Lung (tissue), 12 donors: Measurements from ENCODE around the gene MUC2. TPM values are rescaled to one million over a fixed set of nuclear protein-coding genes. Genes with fewer than 3 reads are reported as not detected.

Experiments used
- ATAC-seq: fragments of 200-7000 bp; cut with Tn5 transposase; one replicate; pipeline ENCODE4 v1.9.1; 2020; ENCODE audit warnings: moderate number of reproducible peaks; ENCODE audit not compliant: insufficient read depth, low FRiP score
- DNase-seq, 3 donors: peaks; one replicate each; pipeline ENCODE4 v3.0.0-alpha.2; 2013 to 2017
- H3K27ac ChIP-seq, 2 donors: one replicate each; pipeline ENCODE4 v1.5.1; 2013; ENCODE audit warnings: mild to moderate bottlenecking in 2 of 2, moderate library complexity in 2 of 2, control low read depth in 1 of 2, inconsistent platforms in 1 of 2, low read depth in 1 of 2, low read length in 1 of 2
- H3K27me3 ChIP-seq, 3 donors: one replicate each; pipeline ENCODE4 v1.5.1; 2013; ENCODE audit warnings: low read length in 2 of 3; ENCODE audit not compliant: control insufficient read depth in 3 of 3, insufficient read depth in 3 of 3
- H3K36me3 ChIP-seq, 4 donors: one replicate each; pipeline ENCODE4 v1.5.1; 2013; ENCODE audit warnings: low read length in 4 of 4, mild to moderate bottlenecking in 1 of 4, moderate library complexity in 1 of 4; ENCODE audit not compliant: control insufficient read depth in 4 of 4, insufficient read depth in 4 of 4
- H3K4me1 ChIP-seq, 5 donors: one replicate each; pipeline ENCODE4 v1.5.1; 2013; ENCODE audit warnings: low read length in 5 of 5, mild to moderate bottlenecking in 2 of 5, moderate library complexity in 1 of 5; ENCODE audit not compliant: control insufficient read depth in 5 of 5, insufficient read depth in 5 of 5
- H3K4me3 ChIP-seq: one replicate; pipeline ENCODE4 v1.5.1; 2013; ENCODE audit warnings: mild to moderate bottlenecking, control low read depth, moderate library complexity
- H3K9ac ChIP-seq, 2 donors: one replicate each; pipeline ENCODE4 v1.5.1; 2013; ENCODE audit warnings: low read length in 2 of 2, control low read depth in 1 of 2; ENCODE audit not compliant: insufficient read depth in 1 of 2
- H3K9me3 ChIP-seq, 4 donors: one replicate each; pipeline ENCODE4 v1.5.1; 2013; ENCODE audit warnings: low read length in 3 of 4, mild to moderate bottlenecking in 1 of 4, moderate library complexity in 1 of 4; ENCODE audit not compliant: control insufficient read depth in 4 of 4, insufficient read depth in 3 of 4
- CTCF ChIP-seq: IDR thresholded peaks from 2 replicates; pipeline ENCODE4 v1.5.1; 2012; ENCODE audit warnings: mild to moderate bottlenecking; ENCODE audit errors: control extremely low read depth, extremely low read depth
- WGBS, 2 donors: extraction: QIAGEN DNeasy Blood & Tissue Kit; methylation state at CpG; one replicate each; pipeline ENCODE4 v1.1.7; 2013; 5-methylcytosine and 5-hydroxymethylcytosine counted together
- polyA plus RNA-seq, 2 donors: library from polyadenylated mRNA; stranded (reverse); fragments of 200-250 nt; gene quantifications; one replicate each; pipeline ENCODE4 v1.2.1, GENCODE V29; 2013
- total RNA-seq, 2 donors: library from RNA; depleted of rRNA in 1 of 2; stranded (reverse); fragments of >200 nt in 1 of 2; gene quantifications; one replicate each; pipeline ENCODE4 v1.2.1, GENCODE V29; 2014 to 2021
- donor health status: control.
- donor health status: control.
- donor health status: Bipolar disorder and iron deficiency.
- donor health status: healthy.
- donor health status: DM: yes; HTN: yes; CAD: no.

The MUC2 gene
- total and polyA plus RNA-seq, 4 donors: 0.03 to 0.43 (median 0.30) TPM

DNA sequence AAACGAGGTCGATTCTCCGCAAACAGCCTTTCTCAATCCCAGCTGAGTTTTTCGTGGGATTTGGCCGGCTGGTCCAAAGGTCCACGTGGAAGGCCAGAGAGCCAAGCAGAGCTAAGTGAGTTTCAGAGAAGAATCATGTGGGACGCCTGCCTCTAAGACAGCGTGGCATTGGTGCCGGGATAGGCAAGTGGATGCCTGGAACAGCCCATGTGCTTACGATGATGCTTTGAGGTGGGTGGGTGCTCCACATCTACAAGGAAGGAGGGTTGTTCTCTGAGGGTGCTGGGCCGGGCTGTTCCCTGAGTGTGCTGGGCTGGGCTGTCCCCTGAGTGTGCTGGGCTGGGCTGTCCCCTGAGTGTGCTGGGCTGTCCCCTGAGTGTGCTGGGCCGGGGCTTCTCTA is 41.4 kb downstream of the MUC2 start:
- Histone ChIP-seq H3K36me3 (no peaks in the 10 kb centered on the region), H3K27ac (no peak overlapping the region), H3K4me1 (no peaks in the 10 kb centered on the region), H3K9me3 (peaks cover 0 to 1% (median 0%) of the 10 kb centered on the region in 4 donors), H3K4me3 (no peak overlapping the region), H3K9ac (no peak overlapping the region), H3K27me3 (peaks cover 0 to under 1% (median 0%) of the 10 kb centered on the region in 3 donors)
- TF ChIP-seq CTCF: no peak
- ATAC-seq: no peak
- DNase-seq: peak in 1 of 3 donors; percentile 3
- 90 to 94% methylated on average over 12 of the region's 12 CpGs for WGBS, 2 donors

GRCh38 chr11:1116666-1117390 is 42.2 kb downstream of the MUC2 start:
- no peak overlapping the region for H3K9ac ChIP-seq
- peak in 1 of 3 donors; percentile 9 for DNase-seq
- WGBS, 2 donors: 66 to 74% methylated on average over 23 of the region's 23 CpGs

DNA sequence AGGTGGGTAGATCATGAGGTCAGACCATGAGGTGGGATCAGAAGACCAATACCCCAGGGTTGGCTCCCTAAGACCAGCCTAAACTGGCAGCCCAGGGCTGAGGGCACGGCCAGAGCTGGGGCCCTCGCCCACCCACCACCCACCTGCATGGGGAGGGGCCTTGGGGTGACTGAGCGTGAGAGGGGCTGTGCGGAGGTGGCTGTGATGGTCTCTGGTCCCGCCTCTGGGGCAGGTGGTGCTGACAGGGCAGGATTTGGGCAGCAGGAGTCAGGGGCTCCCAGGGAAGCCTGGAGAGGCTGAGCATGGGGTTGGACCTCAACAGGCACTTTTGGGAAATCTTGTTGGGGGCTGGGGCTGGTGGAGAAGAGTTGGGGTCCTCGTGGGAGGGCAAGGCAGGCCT is 43.3 kb downstream of the MUC2 start:
- 74 to 77% methylated on average over 6 of the region's 6 CpGs for WGBS, 2 donors

More at GRCh38 chr11:1116666-1117390, 42.2 kb downstream of the MUC2 start:
- no peak for TF ChIP-seq CTCF
- no peak overlapping the region for H3K27ac ChIP-seq
- H3K9me3 ChIP-seq: no peaks in the 10 kb centered on the region
- H3K4me3 ChIP-seq: no peak overlapping the region
- no peaks in the 10 kb centered on the region for H3K36me3 ChIP-seq
- no peak for ATAC-seq
- peaks cover 0 to 3% (median 0%) of the 10 kb centered on the region in 3 donors for H3K27me3 ChIP-seq
- no peaks in the 10 kb centered on the region for H3K4me1 ChIP-seq

More for the DNA sequence above, 43.3 kb downstream of the MUC2 start:
- TF ChIP-seq CTCF: no peak
- H3K27me3 ChIP-seq: peaks cover 0 to 8% (median 0%) of the 10 kb centered on the region in 3 donors
- no peaks in the 10 kb centered on the region for H3K4me1 ChIP-seq
- ATAC-seq: no peak
- H3K9ac ChIP-seq: no peak overlapping the region
- H3K27ac ChIP-seq: no peak overlapping the region
- DNase-seq: no peak
- no peaks in the 10 kb centered on the region for H3K36me3 ChIP-seq
- H3K4me3 ChIP-seq: no peak overlapping the region
- peaks cover 0 to 2% (median 0%) of the 10 kb centered on the region in 4 donors for H3K9me3 ChIP-seq
